GM18519 (cell line): ENCODE measurements around the gene PASK.

Experiments used
- ATAC-seq: cut with Tn5 transposase; IDR thresholded peaks from one replicate; pipeline ENCODE4 v1.9.1; 2021; ENCODE audit warnings: mild to moderate bottlenecking, moderate library complexity; ENCODE audit not compliant: unreplicated experiment, low FRiP score

The PASK gene

GRCh38 chr2:241068942-241069810, 80.1 kb downstream of the PASK start:
- ATAC-seq, result no peak

GRCh38 chr2:241068136-241068941, 80.9 kb downstream of the PASK start:
- no peak for ATAC-seq

- ATAC-seq, result no peak
Measured at GRCh38 chr2:241067501-241068135, 81.7 kb downstream of the PASK start.

GRCh38 chr2:241066893-241067341, 82.4 kb downstream of the PASK start:
- no peak for ATAC-seq

GRCh38 chr2:241066171-241066892, 82.9 kb downstream of the PASK start:
- no peak for ATAC-seq

- no peak for ATAC-seq
Measured at GRCh38 chr2:241065355-241065803, 83.9 kb downstream of the PASK start.

- ATAC-seq, result no peak
Measured at GRCh38 chr2:241064802-241065354, 84.4 kb downstream of the PASK start.

- no peak for ATAC-seq
Measured at GRCh38 chr2:241064008-241064801, 85.1 kb downstream of the PASK start.

- ATAC-seq, result no peak
Measured at GRCh38 chr2:241063587-241063986, 85.7 kb downstream of the PASK start.

- ATAC-seq, result no peak
Measured at GRCh38 chr2:241063093-241063551, 86.2 kb downstream of the PASK start.

GRCh38 chr2:241062389-241063092, 86.7 kb downstream of the PASK start:
- ATAC-seq, result no peak

GRCh38 chr2:241061275-241061674, 88.0 kb downstream of the PASK start:
- no peak for ATAC-seq
